Right lung (tissue), 5 donors: ENCODE results near the gene RBKS. TPM values are rescaled to one million over a fixed set of nuclear protein-coding genes. Genes with fewer than 3 reads are reported as not detected.

Experiments used
- DNase-seq, 2 donors: peaks; one replicate each; pipeline ENCODE4 v3.0.0-alpha.2; 2013
- polyA plus RNA-seq, 5 donors: library from polyadenylated mRNA; unstranded; fragments of 120-200 nt; gene quantifications; one replicate each; pipeline versions ENCODE4 v1.2.1 to v1.2.3, GENCODE V29; 2013; ENCODE audit warnings: inconsistent platforms in 1 of 5, low replicate concordance in 1 of 5; ENCODE audit not compliant: insufficient read length in 5 of 5, insufficient read depth in 1 of 5

RBKS gene
- polyA plus RNA-seq, 5 donors: 1.9 to 2.9 (median 2.1) TPM

DNA sequence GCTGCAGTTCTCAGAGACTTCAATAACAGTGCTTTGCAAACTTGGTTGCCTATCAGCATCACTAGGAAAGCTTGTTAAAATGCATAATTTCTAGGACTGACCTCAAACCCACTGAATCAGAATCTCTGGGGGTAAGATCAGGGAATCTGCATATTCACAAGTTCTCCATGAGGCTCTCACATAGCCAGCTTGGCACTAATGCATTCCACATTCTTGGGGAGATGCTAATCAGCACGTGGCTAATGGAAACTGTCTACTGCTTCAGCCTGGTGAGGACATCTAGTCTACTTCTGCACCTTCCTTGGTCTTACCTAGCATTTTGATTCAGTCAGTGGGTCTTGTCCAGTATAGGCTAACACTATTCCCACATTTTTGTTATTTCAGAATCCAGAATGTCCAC, 56.3 kb downstream of the RBKS start:
- no peak for DNase-seq

DNA sequence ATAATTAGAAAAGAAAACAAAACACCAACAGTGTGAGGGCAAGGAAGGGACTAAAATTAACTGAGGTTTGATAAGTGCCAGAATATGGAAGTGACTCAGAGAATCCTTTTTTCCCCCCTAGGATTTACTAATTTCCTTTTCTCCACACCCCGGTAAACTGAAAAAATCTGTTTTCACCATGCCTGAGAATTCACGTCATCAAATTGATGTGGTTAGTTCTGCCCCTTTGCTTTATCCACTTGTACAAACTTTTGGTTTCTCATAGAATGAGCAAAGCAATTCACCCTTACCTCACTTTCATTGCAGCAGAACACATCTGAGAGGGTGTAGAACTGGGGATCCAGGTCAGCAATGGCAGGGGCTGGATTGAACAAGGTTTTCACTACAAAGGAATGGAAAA, 57.8 kb downstream of the RBKS start:
- DNase-seq: no peak

DNA sequence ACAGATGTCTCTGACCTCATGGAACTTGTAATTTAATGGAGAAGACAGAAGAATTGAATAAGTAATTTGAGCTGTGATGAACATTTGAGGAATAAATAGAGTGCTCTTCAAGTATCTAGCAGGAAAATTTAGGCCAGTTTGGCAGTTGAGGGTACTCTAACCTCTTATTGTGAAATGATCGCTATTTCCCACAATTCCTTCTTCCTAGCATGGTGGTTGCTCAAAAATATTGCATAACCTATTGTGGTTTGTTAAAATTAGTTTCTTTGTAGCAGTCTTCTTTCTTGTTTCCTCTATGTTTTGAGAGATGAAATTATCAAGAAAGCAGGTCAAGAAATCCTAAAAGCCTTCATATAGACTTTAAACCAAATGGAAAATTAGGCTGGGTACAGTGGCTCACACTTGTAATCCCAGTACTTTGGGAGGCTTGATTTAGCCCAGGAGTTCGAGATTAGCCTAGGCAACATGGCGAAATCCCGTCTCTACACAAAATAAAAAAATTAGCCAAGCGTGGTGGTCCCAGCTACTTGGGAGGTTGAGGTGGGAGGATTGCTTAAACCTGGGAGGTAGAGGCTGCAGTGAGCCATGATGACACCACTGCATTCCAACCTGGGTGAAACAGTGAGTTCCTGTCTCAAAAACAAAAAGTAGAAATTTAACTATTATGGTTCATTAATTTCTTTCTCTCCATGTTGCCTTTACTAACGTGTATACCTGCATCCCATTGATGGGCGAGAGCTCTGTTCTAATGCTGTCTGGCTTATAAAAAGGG, 58.7 kb downstream of the RBKS start:
- DNase-seq: no peak

DNA sequence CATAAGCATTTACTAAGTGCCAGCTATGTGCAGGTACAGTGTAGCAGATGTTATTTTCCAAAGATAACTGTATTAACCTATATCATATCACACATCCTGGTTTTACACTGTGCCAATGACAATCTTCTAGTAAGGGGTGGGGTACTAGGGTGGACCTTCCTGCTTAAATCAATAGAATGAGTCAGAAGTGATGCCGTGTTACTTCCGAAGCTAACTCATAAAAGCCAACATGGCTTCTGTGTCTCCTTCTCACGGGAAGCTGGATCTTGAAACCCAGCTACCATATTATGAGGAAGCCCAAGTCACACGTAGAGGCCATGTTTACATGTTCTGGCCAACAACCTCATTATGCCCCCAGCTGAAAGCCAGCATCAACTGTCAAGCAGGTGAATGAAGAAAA, 59.5 kb downstream of the RBKS start:
- DNase-seq: no peak

DNA sequence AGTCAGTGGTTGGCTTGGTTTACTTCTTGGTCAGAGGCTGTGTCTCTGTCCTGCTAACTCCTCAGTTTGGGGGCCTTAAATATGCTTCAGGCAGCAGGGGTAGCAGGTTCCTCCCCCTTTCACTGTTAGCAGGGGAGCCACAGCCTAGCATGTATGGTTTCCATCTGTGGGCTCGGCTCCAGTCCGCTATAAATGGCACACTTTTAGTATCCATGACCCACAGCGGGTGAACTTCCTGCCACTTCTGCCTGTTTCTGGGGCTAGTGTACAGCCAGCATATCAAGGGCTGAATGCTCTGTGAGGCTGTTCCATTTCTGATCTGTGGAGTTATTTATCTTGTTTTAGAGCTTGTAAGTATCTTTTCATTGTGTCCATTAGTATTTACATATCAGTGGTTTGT, 60.4 kb downstream of the RBKS start:
- DNase-seq: no peak

DNA sequence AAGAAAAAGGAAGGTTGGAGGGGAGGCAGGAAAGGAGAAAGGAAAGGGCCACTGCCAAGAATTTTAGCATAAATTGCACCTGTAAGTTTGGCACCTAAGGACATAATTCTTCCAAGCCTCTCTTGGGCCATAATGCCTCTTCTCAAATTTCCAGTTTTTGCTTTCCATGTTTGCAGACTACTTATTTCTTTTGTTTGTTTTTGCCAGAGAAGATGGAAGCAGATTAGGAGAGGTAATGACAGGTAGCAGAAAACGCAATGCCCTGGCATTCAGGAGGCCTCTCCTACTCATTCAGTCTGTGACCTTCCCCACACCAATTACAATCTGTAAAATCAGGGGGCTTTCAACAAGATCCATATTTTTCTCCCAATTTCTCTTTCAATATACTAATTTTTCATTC, 61.9 kb downstream of the RBKS start:
- no peak for DNase-seq

DNA sequence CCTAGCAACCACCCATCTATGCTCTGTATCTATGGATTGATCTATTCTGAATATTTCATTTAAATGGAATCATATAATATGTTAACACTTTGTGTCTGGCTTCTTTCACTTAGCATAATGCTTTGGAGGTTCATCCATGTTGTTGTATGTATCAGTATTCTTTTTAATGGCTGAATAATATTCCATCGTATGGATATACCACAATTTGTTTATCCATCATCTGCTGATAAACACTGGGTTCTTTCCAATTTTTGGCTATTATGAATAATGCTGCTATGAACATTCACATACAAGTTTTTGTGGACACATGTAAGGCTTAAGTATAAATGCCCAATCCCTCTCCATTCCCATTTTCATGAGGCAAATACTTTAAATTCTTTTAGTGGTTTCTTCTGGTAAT, 65.8 kb downstream of the RBKS start:
- no peak for DNase-seq

DNA sequence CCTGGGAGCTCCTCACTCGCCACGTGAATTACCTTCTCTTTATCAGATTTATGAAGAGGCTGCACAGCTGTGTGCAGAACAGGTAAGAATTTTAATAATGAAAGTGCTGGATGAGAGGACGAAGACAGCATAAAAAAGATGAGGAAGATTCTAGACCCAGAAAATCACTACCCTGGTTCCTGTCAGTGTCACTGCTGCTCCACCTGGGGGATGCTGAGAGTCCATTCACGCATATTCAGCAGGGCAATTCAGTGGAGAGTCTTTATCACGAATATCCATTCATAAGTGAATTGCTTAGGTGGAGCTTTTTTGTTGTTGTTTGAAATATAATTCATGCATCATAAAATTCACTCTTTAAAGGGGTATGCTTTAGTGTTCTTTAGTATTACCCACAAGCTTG, 66.6 kb downstream of the RBKS start:
- no peak for DNase-seq

DNA sequence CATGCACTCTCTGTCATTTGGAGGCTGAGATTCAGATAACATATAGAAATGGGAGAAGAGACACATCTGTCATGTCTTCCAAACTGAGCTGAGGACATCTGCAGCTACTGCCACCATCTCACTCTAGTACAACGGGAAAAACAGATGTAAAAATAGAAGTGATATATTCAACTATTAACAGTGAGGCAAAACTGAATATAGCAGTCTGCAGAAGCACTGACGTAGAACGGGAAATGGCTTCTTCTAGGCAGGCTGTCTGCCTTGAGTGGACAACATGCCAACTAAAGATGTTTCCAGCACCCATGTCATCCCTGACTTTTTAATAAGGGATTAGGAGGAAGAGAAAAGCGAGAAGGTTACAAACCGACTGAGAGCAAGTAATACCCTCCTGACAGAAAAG, 67.1 kb downstream of the RBKS start:
- no peak for DNase-seq

DNA sequence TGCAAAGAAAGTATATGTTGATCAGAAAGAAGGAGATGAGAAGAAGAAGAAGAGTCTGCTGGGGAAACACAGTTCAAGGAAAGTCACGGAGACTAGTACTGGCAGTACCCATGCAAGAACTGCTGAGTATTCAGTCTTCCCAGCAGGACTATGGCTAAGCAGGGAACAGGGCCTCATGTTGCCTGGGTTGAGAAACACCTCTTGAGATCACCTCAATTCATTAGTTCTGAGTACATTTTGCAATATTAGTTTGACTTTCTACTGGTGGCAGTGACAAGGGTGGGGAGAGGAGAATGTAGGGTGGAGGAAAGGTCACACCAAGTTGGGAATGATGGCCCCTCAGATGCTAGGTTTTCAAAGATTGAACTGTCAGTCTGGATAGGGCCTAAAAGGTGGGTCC, 68.1 kb downstream of the RBKS start:
- DNase-seq: no peak

DNA sequence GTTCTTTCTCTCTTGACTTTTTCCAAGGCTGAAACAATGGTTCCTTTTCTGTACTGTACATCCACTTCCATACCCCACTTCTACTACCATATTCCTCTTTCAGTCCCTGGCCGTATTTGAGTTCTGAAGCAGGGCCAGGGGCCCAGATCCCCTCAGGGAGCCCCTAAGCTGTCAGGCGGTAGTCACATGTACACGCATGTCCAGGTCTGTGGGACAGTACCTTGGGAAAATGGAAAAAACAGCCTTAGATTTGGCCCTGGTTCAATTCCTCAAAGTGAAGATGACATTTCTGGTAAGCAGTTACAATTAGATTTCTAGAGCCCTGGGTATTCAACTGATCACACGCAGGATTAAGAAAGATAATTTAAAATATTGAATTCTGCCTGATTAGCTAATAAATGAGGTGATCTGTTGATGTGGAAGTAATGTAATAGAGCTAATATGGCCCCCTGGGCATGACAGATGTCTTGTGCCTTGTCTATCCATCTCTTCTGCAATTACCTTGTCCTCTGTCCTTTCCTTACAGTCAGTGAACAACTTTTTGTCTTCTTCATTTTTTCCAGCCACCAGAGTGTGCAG, 74.2 kb downstream of the RBKS start:
- no peak for DNase-seq

DNA sequence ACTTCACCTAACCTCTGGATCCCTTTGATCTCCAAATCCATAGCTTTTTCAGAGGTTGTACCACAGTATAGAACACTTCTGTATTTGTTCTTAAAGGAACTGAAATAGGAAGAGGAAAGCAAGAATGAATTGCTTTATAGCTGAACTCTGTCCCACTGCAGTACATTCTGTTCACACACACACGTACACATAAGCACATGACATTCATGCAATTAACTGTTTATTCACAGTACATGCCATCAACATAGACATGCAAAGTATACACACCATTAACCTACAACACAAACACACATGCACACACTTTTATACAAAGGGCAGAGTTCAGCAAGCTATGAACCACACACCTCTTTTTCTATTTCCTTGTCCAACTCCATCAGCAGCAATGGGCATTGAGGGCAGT, 75.4 kb downstream of the RBKS start:
- DNase-seq: no peak

DNA sequence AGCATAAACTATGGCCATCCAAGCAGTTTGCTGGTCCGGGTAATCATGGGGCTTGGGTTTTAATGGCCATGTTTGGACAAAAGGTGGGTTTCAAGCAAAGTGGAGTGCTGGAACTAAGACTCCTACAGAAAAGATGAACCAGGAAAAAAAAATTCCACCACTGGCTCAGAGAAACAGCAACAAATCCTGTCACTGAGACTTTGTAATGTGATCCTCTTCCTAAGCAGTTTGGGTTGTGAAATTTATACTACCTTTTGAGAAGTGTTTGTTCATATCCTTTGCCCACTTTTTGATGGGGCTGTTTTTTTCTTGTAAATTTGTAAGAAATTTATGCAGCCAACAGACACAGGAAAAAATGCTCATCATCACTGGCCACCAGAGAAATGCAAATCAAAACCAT, 78.4 kb downstream of the RBKS start:
- DNase-seq: no peak

DNA sequence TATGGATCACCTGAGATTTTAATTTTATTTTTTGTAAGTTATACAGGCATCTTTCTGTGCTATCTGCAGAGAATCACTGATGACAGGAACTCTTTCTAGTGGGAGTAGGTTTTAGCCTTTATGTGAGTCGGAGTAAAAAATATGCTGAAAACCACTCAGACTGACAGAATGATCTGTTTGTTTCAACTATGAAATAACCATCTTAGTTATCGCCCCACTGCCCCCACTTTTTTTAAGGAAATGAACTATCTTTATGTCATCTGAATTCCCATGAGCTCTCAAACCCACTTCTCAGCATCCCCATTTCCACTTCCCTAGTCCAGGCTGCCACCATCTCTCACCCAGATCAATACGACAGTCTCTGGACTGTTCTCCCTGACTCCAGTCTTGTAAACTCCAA, 79.7 kb downstream of the RBKS start:
- no peak for DNase-seq

DNA sequence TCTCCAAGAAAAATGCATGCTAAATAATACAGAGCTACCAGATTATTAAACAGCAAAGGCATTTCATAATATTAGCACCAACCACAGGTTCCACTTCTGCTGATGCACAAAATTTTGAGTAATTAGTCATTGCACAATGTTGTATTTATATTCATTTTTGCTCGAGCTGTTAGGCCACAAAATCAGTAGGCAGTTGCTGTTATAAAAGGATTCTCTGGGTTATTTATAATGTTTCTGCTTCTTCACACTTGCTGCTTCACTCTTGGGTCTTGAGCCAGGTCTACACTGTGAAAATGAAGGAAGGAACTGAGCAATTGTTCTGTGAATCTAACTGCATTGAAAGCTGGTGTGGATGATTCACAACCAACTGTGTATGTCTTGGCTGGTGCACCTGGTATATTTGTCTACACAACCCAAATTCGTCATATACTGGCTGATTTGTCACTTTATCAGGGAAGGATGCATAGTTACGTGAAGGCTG, 80.4 kb downstream of the RBKS start:
- no peak for DNase-seq

DNA sequence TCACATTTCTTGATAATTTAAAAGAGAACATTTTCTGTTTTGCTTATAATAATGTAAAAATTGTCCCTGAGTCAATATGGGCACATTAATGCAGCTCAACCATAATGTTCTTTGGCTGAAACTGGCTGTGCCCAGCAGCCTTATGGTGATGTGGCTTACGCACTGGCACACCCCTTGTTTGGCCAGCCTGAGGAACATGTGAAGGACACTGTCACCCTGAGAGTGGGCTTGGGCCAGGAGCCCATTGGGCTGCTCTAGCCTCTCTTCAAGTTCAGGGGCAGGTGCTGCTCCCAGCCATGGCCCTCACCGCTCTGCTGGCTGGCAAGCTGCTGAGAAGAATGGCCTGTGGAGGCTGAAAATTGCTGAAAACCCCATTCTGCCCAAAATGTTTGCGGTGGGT, 81.2 kb downstream of the RBKS start:
- DNase-seq: no peak

DNA sequence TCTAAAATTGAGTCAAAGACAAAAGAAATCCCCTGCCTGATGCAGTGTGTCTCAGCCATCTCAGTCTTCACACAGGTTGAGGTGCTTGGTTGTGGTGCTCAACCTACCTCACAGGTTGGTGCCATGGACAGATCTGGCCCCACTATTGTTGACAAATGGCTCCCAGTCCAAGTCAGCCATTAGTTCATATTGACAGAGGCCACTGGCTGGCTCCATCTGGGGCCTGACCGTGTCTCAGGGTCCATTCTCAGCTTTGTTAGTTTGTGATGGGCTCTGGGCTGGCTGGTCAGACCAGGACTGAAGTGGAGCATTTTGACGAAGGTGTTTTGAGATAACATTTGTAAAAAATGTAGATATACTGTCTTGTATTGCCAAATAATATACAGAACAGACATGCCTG, 81.8 kb downstream of the RBKS start:
- no peak for DNase-seq

DNA sequence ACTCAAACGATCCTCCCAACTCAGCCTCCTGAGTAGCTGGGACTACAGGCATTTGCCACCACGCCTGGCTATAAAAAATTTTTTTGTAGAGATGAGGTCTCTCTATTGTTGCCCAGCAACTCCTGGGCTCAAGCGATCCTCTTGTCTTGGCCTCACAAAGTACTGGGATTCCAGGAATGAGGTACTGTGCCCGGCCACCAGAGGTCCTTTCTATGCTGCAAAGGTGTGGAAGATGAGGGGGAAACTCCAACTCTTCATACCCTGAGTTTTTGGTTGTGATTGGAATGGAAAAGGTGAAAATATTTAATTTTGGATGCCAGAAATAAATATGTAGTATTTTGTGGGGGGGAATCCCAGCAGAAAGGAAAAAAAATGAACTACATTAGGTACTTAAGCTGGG, 82.7 kb downstream of the RBKS start:
- DNase-seq: no peak

DNA sequence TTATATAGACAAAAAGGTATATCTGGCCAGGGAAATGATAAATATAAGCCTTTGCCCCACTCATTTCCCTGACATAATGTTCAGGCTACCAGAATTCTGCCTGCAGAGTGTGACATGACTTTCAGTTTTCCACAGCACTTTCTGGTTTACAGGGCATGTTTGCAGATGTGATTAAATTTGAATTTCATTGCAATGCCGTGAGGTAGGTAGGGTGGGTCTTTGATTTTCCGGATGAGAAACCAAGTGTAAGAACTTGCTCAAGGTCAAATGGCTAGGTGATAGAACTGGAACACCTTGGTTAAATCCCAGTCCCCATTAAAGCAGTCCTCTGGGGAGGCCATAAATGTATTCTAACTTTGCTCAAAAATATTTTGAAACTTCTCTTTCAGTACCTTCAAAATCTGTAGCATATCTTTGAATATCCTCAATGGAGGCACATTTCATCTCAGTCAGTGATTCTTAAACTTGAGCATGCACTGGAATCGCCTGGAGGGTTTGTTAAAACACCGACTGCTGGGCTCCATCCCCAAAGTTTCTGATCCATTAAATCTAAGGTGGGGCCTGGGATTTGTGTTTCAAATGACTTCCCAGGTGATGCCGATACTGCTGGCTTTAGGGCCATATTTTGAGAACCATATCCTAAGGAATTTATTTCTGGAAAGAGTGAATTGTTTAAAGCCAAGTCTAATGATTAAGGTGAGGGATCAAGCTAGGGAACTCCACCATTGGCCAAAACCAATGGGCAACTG, 83.7 kb downstream of the RBKS start:
- DNase-seq: no peak

DNA sequence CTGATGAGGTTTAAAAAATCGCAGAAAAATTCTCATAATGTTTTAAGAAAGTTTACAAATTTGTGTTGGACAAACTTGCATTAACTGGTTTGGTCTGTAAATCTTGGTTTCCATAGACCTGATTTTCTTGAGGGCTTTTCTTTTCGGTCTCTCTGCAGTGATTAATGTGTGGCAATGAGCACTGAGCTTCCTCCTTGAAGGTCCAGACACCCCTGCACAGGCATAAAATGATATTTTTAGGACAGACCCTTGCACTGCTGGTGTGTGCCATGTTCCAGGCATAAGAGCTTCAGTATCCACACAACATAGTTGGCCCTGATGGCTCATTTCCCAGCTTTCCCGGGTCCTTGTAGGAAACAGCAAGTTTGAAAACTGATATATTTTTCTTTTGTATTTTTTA, 85.0 kb downstream of the RBKS start:
- no peak for DNase-seq

DNA sequence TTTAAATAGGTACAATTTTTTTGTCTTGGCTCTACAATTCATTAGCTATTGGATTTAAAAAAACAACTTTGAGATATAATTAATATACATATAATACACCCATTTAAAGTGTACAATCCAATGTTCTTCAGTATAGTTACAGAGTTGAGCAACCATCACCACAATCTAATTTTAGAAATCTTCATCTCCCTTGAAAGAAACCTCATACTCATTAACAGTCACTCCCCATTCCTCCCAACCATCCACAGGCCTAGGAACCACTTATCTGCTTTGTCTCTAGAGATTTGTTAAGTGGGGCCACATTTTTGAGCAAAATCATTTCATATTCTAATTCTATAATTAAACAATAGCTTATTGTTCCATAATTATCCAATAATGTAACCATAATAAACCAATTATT, 86.0 kb downstream of the RBKS start:
- DNase-seq: no peak

DNA sequence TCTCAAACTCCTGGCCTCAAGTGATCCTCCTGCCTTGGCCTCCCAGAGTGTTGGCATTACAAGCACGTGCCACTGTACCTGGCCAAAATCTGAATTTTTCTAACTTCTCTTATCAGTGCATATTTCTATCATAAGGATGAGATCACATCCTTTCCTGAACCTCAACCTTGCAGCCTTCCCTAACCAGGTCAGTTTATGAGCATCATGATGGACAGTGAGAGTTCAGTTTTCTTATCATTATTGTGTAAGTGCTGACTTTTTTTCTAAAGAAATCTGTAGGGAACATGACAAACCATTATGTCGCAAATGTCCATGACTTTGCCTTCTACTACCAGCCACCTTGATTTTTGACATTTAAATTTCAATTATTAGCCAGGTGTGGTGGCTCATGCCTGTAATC, 87.1 kb downstream of the RBKS start:
- no peak for DNase-seq

DNA sequence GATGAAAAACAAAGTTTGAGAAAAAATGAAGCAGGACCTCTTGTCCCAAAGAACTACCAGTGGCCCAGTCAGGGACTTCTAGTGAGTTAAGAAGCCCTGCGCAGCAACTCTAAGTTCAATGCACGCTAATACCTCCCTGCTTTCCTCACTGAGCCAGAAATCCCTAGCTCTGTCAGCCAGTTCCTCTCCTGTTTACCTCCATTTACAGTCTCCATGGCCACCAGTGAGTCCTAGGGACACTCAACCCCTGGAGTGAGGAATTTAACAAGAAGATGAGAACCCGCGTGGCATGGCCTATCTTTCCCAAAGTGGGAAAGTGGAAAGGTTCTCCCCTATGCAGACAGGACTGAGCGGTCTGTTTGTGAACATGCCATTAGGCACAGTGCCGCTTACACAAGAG, 87.6 kb downstream of the RBKS start:
- DNase-seq: no peak
